ENCODE measurements around the gene IFNA5.
A peak's percentile ranks its signal among the peaks of the same experiment; 100 is the strongest.

The IFNA5 gene

DNA sequence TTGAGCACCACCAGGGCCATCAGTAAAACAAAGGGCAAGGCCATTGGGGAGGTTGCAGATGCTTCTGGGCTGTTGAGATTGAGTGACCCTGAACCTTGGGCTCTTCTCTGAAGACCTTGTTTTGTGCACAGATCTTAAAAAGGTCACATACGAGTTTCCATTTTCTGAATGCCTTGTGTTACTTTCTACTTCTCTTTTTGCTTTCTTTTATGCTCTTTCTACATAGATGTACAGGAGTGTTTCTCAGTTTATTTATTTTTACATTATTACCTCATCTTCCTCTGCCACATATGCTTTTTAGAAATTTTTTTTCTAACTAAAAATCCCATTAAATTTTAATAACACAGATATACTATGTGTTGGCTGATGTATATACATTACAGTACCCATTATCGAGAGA is at the start of gene IFNA5:
IFNA5 (minus strand) TSS at position 101 of the 400 bp plus-strand sequence; CDS start at position 44, 57 bp downstream.
- no peak for DNase-seq (ENCODE audit: low read depth in 3 of 3, low spot score in 1 of 3)

DNA sequence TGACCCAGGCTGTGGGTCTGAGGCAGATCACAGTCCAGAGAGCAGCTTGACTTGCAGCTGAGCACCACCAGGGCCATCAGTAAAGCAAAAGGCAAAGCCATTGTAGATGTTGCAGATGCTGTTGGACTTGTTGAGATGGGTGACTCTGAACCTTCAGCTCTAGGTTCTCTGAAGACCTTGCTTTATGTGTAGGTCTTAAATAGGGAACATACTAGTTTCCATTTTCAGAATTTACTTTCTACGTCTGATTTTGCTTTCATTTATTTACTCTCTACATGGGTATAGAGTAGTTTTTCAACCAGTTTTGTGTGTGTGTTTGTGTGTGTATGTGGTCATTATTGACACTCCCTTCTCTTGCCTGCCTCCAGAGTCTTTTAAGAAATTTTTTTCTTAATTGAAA is 45.7 kb upstream of the IFNA5 start, which contains the start of gene IFNA6:
IFNA6 (minus strand) TSS at position 101 of the 400 bp plus-strand sequence; CDS start at position 101, 0 bp downstream.
- DNase-seq (ENCODE audit: low read depth in 3 of 3, low spot score in 1 of 3): no peak

DNA sequence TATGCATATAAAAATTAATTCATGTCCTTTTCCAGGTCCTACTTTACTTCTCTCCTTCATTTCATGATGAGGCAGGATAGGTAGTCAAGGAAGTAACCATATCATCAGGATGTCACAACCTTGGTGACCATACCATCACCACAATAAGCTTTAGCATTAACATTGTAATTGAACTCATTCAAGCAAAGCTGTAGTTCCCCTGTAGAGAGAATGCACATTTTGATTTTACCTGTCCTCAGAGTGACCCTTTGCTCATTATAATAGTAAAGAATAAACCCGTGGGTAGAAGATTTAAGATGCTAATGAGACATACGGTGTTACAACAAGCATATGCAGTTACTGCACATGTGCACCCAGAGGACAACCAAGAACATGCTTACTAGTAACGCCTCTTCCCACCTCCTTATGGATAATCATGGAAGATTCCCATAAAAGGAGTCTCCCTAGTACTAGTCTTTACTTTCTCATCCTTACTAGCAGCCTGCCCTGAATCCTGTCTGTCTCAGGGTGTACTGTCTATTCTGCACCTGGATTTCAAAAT is 43.4 kb upstream of the IFNA5 start:
- no peak for DNase-seq (ENCODE audit: low read depth in 3 of 3, low spot score in 1 of 3)

DNA sequence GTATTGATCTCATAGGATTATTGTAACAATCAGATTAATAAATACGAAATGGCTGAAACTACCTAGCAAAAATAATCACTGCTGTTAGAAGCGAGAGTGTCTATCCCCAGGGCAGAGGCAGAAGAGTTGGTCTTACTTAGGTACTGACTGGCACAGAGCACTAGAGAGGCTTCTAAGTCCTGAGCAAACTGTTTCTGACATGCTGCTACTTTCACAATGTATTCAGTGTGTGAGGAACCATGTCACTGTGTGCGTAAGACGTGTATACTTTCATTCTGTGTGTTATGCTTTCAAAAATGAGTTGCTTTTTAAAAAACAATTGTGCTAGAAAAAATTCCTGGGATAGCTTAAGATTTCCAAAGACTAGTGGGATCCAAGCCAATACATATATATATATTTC is 35.6 kb upstream of the IFNA5 start:
- no peak for DNase-seq (ENCODE audit: low read depth in 3 of 3, low spot score in 1 of 3)

DNA sequence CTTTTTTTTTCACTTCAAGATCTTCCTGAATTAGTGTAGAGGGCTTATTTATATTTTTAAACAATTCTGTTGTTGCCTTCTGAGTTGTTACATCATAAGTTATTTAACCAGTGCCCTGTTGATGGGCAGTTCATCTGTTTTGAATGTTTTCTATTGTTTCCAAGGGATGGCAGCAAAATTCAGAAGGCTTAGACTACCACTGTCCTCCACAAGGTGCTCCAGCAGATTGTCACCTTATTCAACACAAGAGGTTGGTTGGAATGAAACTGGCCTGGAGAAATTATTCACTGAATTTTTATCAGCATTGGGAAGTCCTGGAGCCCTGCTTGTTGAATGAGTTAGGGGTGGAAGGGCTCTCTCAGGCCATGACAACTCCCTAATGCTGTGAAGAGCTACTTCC is 31.3 kb upstream of the IFNA5 start:
- DNase-seq (ENCODE audit: low read depth in 3 of 3, low spot score in 1 of 3): no peak

DNA sequence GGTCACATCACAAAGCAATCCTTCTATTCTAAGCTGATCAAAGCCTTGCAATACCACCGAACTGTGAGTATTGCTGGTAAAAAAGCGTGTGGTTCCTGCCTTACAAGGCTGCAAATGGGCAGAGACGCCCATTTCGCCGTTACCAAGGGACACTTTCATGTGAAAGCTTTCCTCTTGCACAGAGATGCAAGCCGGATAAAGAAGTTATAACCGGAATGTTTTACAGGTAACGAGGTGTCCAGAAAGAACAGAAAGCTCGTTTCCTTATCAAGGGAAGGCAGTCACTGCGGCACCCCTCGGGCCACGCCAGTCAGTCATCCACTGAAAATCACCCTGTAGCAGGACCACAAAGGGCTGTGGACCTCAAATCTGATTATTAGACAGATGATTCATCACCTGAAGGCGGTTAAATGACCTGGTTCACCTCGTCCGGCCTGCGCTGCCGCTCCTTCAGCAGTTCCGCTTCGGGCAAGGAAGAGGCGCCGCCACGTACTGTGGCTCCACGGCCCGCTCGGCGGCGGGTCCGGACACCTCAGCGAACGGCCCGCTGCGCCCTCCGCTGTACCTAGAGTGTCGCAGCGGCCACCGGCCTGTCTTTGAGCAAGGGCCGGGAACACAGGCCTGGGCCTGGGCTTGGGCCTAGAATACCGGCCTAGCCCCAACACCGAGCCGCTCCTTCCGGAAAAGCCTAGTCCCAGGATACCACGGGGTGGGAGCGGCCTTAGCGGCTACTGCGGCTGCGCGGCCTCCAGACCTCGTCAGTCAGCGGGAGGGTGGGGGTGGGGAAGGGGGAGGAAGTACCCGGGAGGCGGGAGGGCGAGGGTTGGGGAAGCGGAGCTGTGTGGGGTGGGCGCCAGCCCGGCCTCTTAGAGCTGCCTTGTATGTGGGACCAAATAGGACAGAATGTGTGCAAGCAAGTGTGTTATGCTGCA is 29.9 kb upstream of the IFNA5 start, which contains the start of gene KLHL9:
KLHL9 (minus strand) TSS at position 704 of the 932 bp plus-strand sequence; CDS start at position 159, 545 bp downstream.
- DNase-seq (ENCODE audit: low read depth in 3 of 3, low spot score in 1 of 3): peak; percentile 63 to 73 (median 69)

DNA sequence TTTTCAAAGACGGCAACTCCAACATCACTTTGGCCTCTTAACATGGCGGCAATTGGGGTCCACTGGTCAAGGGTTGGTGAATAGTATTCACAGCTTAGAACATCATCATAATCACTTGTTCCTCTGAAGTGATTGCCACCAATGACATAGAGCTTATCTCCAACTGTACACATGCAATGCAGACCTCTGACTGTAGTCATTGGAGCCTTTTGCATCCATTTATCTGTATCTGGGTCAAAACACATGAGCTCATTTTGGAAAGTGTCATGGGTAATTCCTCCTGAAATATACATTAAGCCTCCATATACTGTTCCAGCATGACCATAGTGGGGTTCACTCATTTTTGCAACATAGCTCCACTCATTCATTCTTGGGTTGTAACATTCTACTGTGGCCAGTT is 28.1 kb upstream of the IFNA5 start:
- no peak for DNase-seq (ENCODE audit: low read depth in 3 of 3, low spot score in 1 of 3)

DNA sequence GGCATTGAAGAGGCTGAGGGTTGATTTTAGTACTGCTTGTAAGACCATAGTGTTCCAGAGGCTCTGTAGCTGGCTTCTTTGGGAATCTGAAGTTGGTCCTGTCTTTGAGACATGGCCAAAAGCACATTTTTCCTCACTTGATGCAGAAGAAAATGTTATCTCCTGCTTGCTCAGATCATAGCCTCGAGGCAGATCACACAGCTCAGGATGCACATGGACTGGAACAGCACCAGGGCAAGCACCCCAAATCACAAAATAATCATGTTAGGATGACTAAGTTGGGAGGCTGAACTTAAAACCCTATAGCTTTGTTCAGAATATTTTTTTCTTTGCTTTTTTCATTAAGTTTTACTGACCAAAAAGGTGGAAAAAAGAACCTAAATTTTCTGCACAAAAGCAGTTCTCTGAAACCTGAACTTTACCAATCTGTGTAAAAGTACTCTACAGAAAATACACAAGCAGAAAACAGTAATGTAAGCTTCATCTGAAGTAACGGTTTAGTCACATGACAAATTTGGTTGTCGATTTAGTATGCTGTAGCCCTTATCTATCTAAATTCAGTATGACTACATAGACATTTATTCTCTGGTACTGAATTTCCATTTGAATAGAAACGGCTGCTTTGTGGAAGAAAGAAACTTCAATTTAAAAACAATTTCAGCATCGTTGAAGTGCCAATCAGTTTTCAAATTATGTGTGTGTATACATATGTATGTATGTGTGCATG is 26.7 kb upstream of the IFNA5 start:
- no peak for DNase-seq (ENCODE audit: low read depth in 3 of 3, low spot score in 1 of 3)

DNA sequence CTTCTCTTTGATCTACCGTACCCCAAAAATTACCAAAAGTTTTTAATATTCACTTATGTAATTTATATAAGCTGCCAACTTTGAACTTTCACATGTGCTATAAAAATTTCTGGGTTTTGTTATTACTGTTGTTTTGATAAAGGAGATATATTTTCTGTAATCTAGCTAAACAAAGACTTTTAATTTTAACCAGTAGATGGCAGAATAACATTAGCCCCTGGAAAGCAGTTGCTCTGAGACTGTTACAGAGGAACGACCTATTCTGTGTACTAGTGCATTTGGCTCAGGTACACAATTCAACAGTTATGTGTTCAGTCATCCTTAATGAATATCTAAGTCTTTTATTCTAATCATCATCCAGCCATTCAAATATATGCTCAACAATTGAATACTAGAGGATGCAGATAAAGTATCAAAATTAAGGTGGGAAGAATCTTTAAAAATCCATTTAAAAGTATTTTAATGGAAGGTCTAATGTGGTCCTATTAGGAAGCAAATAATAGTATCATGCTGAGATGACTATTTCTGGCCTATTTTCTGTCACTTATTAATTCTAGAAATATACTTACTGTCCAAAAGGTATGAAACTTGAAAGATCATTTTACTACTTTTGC is 21.5 kb upstream of the IFNA5 start:
- DNase-seq (ENCODE audit: low read depth in 3 of 3, low spot score in 1 of 3): no peak

DNA sequence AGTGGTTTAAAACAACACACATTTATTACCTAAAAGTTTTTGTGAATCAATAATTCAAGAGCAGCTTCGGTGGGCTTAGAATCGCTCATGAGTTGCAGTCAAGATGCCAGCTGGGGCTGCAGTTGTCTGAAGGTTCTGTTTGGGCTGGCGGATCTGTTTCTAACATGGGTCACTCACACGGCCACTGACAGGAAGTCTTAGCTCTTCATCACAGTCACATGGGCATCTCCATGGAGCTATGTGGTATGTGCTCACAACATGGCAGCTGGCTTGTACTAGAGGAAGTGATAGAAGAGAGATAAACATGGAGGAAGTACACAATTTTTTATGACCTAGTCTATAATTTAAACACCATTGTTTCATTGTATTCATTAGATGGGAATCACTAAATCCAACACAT is 18.9 kb upstream of the IFNA5 start:
- no peak for DNase-seq (ENCODE audit: low read depth in 3 of 3, low spot score in 1 of 3)

DNA sequence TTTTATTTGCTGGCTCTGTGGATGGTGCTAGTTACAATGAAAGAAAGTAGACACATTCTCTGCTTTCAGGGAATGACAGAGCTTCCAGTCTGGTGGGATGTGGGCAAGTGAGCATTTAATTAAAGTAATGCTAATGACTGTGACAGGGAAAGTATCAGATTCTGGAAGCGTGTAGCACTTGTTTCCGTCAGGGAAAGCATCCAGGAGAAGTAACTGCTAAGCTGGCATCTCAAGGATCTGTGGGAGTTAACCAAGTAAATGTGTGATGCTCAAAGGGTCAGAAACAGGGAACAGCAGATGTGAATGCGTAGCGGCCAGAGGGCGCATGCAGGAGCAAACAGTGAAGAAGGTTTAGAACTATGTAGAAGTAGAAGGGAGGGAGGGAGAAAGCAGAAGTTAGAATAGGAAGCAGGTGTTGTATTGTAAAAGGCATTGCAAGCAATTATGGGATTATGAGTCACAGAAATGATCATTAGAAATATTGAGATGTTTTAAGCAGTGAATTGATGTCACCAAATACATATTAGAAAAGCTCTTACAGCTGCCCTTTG is 17.9 kb upstream of the IFNA5 start:
- no peak for DNase-seq (ENCODE audit: low read depth in 3 of 3, low spot score in 1 of 3)

GRCh38 chr9:21320465-21320864 is 15.4 kb upstream of the IFNA5 start:
- no peak for DNase-seq (ENCODE audit: low read depth in 3 of 3, low spot score in 1 of 3)

DNA sequence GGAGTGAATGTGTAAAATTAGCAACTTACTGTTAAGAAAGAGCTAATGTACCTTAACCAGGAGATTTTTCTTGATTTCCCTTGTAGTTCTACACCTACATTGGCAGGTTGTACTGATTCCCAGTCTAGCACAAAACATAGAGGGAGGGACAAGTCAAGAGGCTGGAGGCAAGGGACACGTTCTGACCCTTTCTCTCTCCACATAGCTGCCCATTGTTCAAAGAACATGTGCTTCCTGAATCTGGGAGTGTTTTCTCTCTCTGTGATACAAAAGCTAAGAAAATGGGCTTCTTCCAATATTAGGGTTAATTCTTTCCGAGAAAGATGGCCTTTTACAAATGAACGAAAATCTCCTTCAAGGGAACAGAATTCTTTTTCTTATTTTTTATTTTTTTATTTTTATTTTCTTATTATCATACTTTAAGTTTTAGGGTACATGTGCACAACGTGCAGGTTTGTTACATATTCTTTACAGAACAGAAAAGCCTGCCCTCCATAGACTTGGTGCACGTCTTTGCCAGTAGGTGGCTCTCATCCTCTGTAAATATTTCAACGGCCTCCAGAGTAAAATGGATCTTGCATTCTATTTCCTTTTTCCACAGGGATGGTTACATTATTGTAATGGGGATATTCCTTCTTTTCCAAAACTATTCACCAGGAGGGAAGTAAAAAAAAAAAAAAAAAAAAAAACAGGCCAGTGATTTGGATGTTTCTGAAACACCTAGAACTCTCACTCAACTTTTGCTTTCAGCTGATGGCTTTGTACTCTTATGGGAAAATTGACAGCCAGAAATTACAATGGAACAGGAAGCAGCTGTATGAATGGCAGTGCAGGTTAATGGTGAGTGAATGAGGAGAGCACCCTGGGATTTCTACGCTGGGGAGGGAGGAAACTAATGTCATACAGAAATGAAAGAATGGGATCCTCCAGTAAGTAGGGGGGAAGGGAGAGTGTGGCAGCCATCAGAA is 13.1 kb upstream of the IFNA5 start:
- DNase-seq (ENCODE audit: low read depth in 3 of 3, low spot score in 1 of 3): no peak

DNA sequence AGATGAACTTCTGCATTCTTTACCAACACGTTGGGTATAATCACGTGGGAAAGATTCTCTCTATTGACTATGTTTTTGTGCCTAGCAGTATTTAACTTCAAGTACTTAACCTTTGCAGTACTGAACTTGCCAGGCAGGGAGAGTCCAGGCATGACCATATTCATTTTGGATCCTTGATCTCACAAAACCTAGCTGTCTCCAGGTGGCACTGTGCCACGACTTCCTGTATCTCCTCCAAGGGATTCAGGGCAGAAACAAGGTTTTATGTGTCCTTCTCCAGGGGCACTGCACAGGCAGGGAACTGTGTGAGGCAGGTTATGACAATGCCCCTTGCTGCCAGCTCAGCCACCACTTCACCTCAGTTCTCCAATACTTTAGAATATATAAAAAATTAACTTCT is 11.7 kb upstream of the IFNA5 start:
- no peak for DNase-seq (ENCODE audit: low read depth in 3 of 3, low spot score in 1 of 3)

DNA sequence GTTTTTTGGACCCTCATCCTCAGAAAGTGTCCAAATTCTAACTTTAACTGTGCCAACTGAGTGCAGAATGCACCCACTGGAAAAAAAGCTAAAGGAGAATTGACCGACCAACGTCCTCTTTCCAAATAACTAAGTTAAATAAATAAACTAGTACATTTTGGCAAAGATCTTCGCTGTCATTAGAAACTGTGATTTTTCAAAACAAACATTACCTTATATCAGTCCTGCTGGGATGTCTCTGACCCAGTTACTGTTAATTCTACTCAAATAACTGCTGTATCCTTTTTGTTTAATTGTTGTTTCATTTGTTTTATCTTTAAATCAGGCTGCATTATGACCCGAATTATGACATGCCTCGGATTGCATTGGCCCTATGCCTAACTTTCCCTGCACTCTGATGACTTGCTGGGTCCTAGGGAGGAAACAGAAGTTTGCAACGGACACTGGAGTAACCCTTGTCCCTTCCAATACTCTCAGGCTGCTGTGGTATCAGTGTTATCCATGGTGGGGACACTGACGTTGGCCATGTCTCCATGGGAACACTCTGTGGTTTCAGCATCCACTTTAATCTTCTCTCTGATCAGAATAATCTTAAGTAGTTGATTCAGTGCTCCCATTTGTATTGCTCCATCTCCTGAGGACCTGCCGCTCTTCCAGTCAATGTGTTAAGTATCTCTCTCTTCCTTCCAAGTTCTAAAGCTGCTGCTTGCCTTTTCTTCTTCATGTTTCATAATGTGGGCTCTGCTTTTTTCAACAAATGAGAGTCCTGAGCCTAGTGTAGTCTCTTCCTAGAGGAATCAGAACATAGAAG is 11.1 kb upstream of the IFNA5 start:
- no peak for DNase-seq (ENCODE audit: low read depth in 3 of 3, low spot score in 1 of 3)

DNA sequence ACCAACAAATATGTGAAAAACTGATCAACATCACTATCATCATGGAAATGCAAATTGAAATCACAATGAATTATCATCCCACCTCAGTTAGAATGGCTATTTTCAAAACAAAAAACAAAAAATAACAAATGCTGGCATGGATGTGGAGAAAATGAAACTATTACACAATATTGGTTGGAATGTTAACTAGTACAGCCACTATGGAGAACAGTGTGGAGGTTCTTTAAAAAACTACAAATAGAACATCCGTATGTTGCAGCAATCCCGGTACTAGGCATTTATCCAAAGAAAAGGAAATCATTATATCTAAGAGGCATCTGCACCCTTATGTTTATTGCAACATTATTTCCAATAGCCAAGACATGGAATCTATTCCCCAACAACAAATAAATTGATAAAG is 9.0 kb upstream of the IFNA5 start:
- no peak for DNase-seq (ENCODE audit: low read depth in 3 of 3, low spot score in 1 of 3)

DNA sequence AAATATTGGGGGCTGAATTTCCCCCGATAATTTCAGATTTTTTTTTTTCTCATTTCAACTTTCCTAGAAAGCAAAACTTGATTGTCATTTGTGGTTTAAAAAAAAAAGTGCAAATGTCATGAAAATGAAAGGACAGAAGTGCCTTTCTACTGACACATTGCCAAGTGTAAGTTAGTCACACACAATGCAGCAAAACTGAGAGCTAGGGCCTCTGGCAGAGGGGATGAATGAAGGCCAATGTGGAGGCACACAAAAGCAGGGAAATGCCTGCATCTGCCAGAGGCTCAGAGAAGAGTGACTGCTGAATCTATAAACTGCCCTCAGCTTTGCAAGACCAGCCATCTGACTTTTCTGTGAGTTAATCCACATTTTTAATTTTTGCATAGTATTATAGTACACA is 6.8 kb upstream of the IFNA5 start:
- DNase-seq (ENCODE audit: low read depth in 3 of 3, low spot score in 1 of 3): no peak

- no peak for DNase-seq (ENCODE audit: low read depth in 3 of 3, low spot score in 1 of 3)
Measured at GRCh38 chr9:21295992-21296391, 9.1 kb downstream of the IFNA5 start.

DNA sequence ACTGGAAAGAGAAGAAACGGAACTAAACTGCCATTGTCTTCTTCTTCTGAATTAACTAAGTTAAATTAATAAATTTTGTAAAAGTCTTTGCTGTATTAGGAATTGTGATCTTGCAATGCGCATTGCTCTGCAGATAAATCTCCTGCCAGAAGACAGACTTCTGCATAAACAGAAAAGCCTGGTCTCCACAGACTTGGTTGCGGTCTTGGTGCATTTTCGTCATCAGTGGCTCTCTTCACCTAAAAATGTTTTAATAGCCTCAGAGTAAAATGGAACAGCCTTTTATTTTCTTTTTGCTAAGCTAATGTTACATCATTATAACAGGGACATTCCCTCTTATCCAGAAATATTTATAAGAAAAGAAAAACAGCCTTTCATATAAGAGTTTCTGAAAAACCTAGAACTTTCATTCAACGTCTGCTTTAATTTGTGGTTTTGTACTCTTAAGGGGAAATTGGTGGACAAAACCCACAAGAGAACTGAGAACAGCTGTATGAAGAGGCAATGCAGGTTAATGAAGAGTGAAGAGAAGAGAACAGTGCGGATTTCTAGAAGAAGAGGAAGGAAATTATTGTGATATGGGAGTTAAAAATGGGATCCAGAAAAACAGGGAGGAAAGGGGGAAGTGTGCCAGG is 10.1 kb downstream of the IFNA5 start:
- no peak for DNase-seq (ENCODE audit: low read depth in 3 of 3, low spot score in 1 of 3)

Measured in stimulated activated CD4-positive, alpha-beta T cell treated with anti-CD3 and anti-CD28 coated beads, TNF-alpha, amount 100 ng/mL, for 1 hour (primary cell).